HG03342 (cell line): ENCODE results near the gene MCU.
"Not testable (repeated sequence)": the region's sequence is repeated elsewhere in the genome, so short reads cannot be mapped to it uniquely, and the experiment has no call there.

Experiments used
- ATAC-seq: cut with Tn5 transposase; IDR thresholded peaks from one replicate; pipeline ENCODE4 v1.9.1; 2021; ENCODE audit warnings: mild to moderate bottlenecking, moderate library complexity; ENCODE audit not compliant: unreplicated experiment

Gene MCU, protein sequence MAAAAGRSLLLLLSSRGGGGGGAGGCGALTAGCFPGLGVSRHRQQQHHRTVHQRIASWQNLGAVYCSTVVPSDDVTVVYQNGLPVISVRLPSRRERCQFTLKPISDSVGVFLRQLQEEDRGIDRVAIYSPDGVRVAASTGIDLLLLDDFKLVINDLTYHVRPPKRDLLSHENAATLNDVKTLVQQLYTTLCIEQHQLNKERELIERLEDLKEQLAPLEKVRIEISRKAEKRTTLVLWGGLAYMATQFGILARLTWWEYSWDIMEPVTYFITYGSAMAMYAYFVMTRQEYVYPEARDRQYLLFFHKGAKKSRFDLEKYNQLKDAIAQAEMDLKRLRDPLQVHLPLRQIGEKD

GRCh38 chr10:72691863-72692743 is at the start of gene MCU:
MCU (plus strand) TSS chr10:72692143; CDS start chr10:72692152, 9 bp downstream.
- ATAC-seq, result peak; percentile 89

DNA sequence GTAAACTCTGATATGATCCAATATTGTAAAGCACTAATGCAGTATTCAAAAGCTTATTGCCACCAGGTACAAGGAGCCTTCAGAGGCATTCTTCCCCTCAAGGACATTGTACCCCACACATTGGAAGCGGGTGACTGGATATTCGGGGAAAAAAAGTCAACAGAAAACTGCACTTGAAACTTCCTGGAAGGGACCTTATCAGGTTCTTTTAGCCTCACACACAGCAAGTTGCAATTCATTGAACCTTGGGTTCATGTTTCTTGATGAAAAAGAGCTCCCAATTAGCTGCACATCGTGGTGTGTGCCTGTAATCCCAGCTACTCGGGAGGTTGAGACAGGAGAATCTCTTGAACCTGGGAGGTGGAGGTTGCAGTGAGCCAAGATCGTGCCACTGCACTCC is 49.6 kb upstream of the MCU start:
- no peak for ATAC-seq

DNA sequence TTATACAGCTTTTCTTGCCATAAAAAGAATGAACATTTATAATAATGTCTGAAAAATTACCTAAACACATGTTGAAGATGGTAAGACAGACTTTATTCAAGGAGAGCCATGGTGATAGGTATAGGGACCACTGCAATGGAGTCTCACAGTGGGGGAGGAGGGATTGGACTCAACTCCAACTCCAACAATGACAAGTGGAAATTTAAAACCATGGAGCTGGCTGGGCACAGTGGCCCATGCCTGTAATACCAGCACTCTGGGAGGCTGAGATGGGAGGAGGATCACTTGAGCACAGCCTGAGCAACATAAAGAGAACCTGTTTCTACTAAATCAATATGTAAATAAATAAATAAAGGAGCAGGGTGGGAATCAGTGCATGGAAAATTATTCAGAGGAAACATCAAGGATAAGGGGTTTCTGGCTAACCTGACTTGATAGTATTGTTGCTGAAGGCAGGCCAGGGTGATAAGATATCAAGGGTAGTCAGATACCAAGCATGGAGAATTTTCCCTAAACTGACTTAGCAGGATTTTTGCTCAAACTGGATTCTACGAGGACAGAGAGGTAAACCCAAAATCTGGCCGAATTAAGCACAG is 46.6 kb upstream of the MCU start:
- ATAC-seq, result no peak

DNA sequence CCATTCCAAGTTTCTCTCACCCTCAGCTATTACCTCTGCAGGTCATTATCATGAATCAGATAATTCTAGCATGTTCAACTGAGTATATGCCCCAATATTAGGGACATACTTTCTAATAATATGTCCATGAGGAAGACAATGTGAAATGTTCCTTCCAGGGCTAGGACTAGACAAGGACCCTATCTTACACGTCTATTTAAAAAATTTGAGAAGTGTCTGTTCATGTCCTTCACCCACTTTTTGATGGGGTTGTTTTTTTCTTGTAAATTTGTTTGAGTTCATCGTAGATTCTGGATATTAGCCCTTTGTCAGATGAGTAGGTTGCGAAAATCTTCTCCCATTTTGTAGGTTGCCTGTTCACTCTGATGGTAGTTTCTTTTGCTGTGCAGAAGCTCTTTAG is 45.0 kb upstream of the MCU start:
- not testable (repeated sequence) for ATAC-seq

GRCh38 chr10:72648301-72648700 is 43.6 kb upstream of the MCU start:
- ATAC-seq, result no peak

- no peak for ATAC-seq
Measured at GRCh38 chr10:72649291-72649690, 42.7 kb upstream of the MCU start.

- ATAC-seq, result no peak
Measured at GRCh38 chr10:72653383-72654096, 38.4 kb upstream of the MCU start.

GRCh38 chr10:72654720-72655119 is 37.2 kb upstream of the MCU start:
- ATAC-seq, result no peak

DNA sequence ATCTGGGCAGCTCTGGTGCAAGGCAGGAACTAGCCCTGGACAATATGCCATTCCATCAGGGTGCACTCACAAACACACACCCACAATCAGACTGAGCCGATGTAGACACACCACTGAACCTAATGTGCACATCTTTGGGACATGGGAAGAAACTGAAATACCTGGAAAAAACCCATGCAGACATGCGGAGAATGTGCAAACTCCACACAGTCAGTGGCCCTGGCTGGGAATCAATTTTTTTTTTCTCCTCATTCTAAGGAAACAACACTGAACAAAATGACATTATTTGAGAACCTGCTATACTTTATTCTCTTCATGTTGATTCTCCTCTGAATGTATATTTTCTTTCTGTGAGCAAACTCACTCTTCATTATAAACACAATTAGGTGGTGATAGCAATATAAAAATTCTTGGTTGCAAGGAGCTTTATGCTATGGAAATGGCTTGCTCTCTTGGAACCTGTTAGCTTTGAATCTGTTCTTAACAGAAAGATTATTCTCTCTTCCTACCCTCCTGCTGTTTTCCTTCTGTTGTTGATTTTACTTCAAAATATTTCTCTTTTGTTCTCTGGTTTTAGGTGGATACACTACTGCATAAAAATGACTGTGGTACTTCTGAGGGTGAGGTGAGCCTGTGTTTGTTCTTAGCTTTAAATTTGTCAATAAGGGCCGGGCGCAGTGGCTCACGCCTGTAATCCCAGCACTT is 33.1 kb upstream of the MCU start:
- no peak for ATAC-seq

GRCh38 chr10:72659694-72660093 is 32.2 kb upstream of the MCU start:
- ATAC-seq, result no peak

DNA sequence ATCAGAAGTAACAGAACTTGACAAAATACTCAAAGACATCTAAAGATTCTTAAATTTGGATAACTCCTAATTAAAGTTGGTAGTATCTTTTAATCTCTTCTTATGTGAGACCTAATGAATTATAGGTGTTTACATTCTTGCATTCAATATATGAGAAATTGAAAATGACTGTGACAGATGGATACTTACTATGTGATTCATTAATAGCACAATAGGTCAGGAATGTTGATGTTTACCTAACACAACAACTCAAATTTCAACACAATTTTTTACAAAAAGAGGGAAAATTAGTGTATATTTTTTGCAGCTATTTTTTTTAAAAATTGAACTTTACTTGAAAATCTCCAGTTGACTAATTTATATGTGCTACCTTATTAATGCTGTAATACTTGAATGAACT is 31.7 kb upstream of the MCU start:
- no peak for ATAC-seq

- ATAC-seq, result no peak
Measured at GRCh38 chr10:72661431-72661830, 30.5 kb upstream of the MCU start.

- no peak for ATAC-seq
Measured at GRCh38 chr10:72663971-72664370, 28.0 kb upstream of the MCU start.

DNA sequence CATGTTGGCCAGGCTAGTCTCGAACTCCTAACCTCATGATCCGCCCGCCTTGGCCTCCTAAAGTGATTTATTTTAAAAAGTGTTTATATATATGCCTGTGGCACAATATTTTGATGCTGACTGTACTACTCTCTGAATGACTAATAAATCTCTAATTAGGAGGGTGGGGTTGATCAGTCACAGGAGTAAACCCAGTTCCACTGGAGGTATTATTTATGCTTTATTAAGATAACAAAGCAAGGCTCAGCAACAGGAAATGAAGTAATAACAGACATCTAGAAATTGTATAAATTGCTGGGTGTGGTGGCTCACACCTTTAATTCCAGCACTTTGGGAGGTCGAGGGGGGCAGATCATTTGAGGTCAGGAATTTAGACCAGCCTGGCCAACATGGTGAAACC is 26.0 kb upstream of the MCU start:
- no peak for ATAC-seq

GRCh38 chr10:72667207-72667864 is 24.6 kb upstream of the MCU start:
- ATAC-seq, result no peak

- no peak for ATAC-seq
Measured at GRCh38 chr10:72673280-72673679, 18.7 kb upstream of the MCU start.

DNA sequence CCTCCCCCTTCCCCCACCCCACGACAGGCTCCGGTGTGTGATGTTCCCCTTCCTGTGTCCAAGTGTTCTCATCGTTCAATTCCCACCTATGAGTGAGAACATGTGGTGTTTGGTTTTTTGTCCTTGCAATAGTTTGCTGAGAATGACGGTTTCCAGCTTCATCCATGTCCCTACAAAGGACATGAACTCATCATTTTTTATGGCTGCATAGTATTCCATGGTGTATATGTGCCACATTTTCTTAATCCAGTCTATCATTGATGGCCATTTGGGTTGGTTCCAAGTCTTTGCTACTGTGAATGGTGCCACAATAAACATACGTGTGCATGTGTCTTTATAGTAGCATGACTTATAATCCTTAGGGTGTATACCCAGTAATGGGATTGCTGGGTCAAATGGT is 17.8 kb upstream of the MCU start:
- not testable (repeated sequence) for ATAC-seq

DNA sequence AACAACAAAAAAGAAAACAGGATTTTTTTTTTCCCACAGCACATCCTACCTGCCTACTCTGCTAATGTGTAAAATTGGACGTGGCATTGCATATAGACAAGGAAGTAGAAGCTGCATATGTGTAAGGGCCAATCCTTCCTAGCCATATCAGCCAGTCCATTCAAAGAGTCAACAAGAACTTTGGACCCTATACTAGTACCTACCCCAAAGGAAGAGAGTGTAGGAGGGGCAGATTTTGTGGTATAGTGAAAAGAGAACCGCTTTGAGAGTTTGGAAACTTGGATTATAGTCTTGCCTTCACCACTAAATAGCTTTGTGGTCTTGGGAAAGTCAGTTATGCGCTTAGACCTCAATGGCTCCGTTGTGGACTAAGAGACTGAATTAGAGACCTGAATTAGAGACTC is 12.1 kb upstream of the MCU start:
- no peak for ATAC-seq

DNA sequence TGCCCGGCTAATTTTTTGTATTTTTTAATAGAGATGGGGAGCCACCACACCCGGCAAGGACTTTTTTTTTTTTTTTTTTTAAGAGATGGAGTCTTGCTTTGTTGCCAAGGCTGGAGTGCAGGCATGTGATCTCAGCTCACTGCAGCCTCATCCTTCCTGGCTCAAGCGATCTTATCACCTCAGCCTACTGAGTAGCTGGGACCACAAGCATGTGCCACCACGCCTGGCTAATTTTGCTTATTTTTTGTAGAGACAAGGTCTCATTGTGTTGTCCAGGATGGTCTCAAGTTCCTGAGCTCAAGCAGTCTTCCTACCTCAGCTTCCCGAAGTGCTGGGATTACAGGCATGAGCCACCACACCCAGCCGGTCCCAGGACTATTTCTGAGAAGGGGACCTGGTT is 9.3 kb upstream of the MCU start:
- no peak for ATAC-seq
